CD4-positive, alpha-beta T cell treated with Interleukin-4 for 1 hour (primary cell): ENCODE measurements around the gene SLX9.

ENCODE experiments used
- DNase-seq, 2 donors: peaks; one replicate each; pipeline ENCODE4 v3.0.0-alpha.2; 2020 to 2022

The SLX9 gene

GRCh38 chr21:44994047-44994694, 54.3 kb downstream of the SLX9 start:
- DNase-seq: no peak

GRCh38 chr21:44994695-44995342, 55.0 kb downstream of the SLX9 start:
- no peak for DNase-seq

GRCh38 chr21:44995343-44995941, 55.6 kb downstream of the SLX9 start:
- DNase-seq: no peak

GRCh38 chr21:44996096-44996495, 56.3 kb downstream of the SLX9 start:
- no peak for DNase-seq

GRCh38 chr21:44996501-44996921, 56.7 kb downstream of the SLX9 start:
- no peak for DNase-seq

GRCh38 chr21:44996983-44997936, 57.4 kb downstream of the SLX9 start:
- no peak for DNase-seq

GRCh38 chr21:44998086-44998620, 58.3 kb downstream of the SLX9 start:
- no peak for DNase-seq

- no peak for DNase-seq
Observed at GRCh38 chr21:44998621-44999427, 59.0 kb downstream of the SLX9 start.

GRCh38 chr21:44999428-44999971, 59.7 kb downstream of the SLX9 start:
- DNase-seq: no peak

- no peak for DNase-seq
Observed at GRCh38 chr21:44999972-45000636, 60.3 kb downstream of the SLX9 start.

- no peak for DNase-seq
Observed at GRCh38 chr21:45000637-45001133, 60.9 kb downstream of the SLX9 start.

GRCh38 chr21:45001134-45002095, 61.6 kb downstream of the SLX9 start:
- DNase-seq: no peak

- no peak for DNase-seq
Observed at GRCh38 chr21:45002381-45003204, 62.8 kb downstream of the SLX9 start.

GRCh38 chr21:45003331-45004058, 63.7 kb downstream of the SLX9 start:
- no peak for DNase-seq

- no peak for DNase-seq
Observed at GRCh38 chr21:45004059-45004422, 64.2 kb downstream of the SLX9 start.

GRCh38 chr21:45004481-45005247, 64.8 kb downstream of the SLX9 start:
- DNase-seq: no peak

- no peak for DNase-seq
Observed at GRCh38 chr21:45006536-45007095, 66.8 kb downstream of the SLX9 start.
